HUES6 (cell line): ENCODE results near the gene RELCH.

Source experiments
- H3K27ac ChIP-seq: 2 replicates; pipeline ENCODE4 v1.7.0; 2013; ENCODE audit warnings: low read depth, mild to moderate bottlenecking, low read length, inconsistent platforms
- H3K27me3 ChIP-seq: 2 replicates; pipeline ENCODE4 v1.6.1; 2013; ENCODE audit warnings: low read length; ENCODE audit not compliant: control insufficient read depth, insufficient read depth
- H3K36me3 ChIP-seq: 2 replicates; pipeline ENCODE4 v1.6.1; 2013; ENCODE audit warnings: low read length; ENCODE audit not compliant: control insufficient read depth, insufficient read depth
- H3K4me1 ChIP-seq: 2 replicates; pipeline ENCODE4 v1.6.1; 2013; ENCODE audit warnings: low read length; ENCODE audit not compliant: control insufficient read depth, insufficient read depth
- H3K4me3 ChIP-seq: 2 replicates; pipeline ENCODE4 v1.5.1; 2013; ENCODE audit warnings: low read depth, low read length
- H3K9ac ChIP-seq: one replicate; pipeline ENCODE4 v1.6.1; 2013; ENCODE audit warnings: mild to moderate bottlenecking, low read length
- H3K9me3 ChIP-seq: 2 replicates; pipeline ENCODE4 v1.6.1; 2013; ENCODE audit warnings: low read depth, low read length; ENCODE audit not compliant: control insufficient read depth, insufficient read depth

The RELCH gene

GRCh38 chr18:62331581-62332356 lies 144.7 kb downstream of the RELCH start:
- Histone ChIP-seq H3K27me3 (peaks cover 23% of the 10 kb centered on the region), H3K4me1 (peaks cover 18% of the 10 kb centered on the region), H3K9me3 (no peaks in the 10 kb centered on the region), H3K4me3 (no peak overlapping the region), H3K9ac (no peak overlapping the region), H3K27ac (no peak overlapping the region), H3K36me3 (no peaks in the 10 kb centered on the region)

GRCh38 chr18:62332431-62332830 lies 145.4 kb downstream of the RELCH start:
- Histone ChIP-seq H3K36me3 (no peaks in the 10 kb centered on the region), H3K27ac (no peak overlapping the region), H3K9ac (no peak overlapping the region), H3K4me3 (no peak overlapping the region), H3K9me3 (no peaks in the 10 kb centered on the region), H3K27me3 (peaks cover 17% of the 10 kb centered on the region), H3K4me1 (peaks cover 16% of the 10 kb centered on the region)

GRCh38 chr18:62332964-62333695 lies 146.1 kb downstream of the RELCH start:
- Histone ChIP-seq H3K4me1 (peaks cover 17% of the 10 kb centered on the region), H3K27ac (no peak overlapping the region), H3K27me3 (peaks cover 11% of the 10 kb centered on the region; the same call in 1 of the 2 replicates), H3K9me3 (no peaks in the 10 kb centered on the region), H3K9ac (no peak overlapping the region), H3K36me3 (no peaks in the 10 kb centered on the region), H3K4me3 (no peak overlapping the region)

GRCh38 chr18:62334120-62334519 lies 147.1 kb downstream of the RELCH start:
- H3K9ac ChIP-seq, result no peak overlapping the region
- no peaks in the 10 kb centered on the region for H3K9me3 ChIP-seq
- no peaks in the 10 kb centered on the region for H3K36me3 ChIP-seq
- H3K27me3 ChIP-seq, result peaks cover 3% of the 10 kb centered on the region; the same call in 1 of the 2 replicates
- no peak overlapping the region for H3K4me3 ChIP-seq
- no peak overlapping the region for H3K27ac ChIP-seq
- peaks cover 25% of the 10 kb centered on the region for H3K4me1 ChIP-seq

GRCh38 chr18:62335494-62335893 lies 148.4 kb downstream of the RELCH start:
- H3K9me3 ChIP-seq, result no peaks in the 10 kb centered on the region
- H3K9ac ChIP-seq, result no peak overlapping the region
- H3K27ac ChIP-seq, result no peak overlapping the region
- H3K36me3 ChIP-seq, result no peaks in the 10 kb centered on the region
- no peaks in the 10 kb centered on the region for H3K27me3 ChIP-seq
- H3K4me3 ChIP-seq, result no peak overlapping the region
- peaks cover 19% of the 10 kb centered on the region for H3K4me1 ChIP-seq

GRCh38 chr18:62336618-62337017 lies 149.6 kb downstream of the RELCH start:
- H3K9me3 ChIP-seq, result no peaks in the 10 kb centered on the region
- no peak overlapping the region for H3K4me3 ChIP-seq
- H3K9ac ChIP-seq, result no peak overlapping the region
- no peaks in the 10 kb centered on the region for H3K27me3 ChIP-seq
- peaks cover 18% of the 10 kb centered on the region for H3K4me1 ChIP-seq
- no peak overlapping the region for H3K27ac ChIP-seq
- no peaks in the 10 kb centered on the region for H3K36me3 ChIP-seq

- H3K9ac ChIP-seq, result no peak overlapping the region
- H3K36me3 ChIP-seq, result no peaks in the 10 kb centered on the region
- H3K4me1 ChIP-seq, result peaks cover 18% of the 10 kb centered on the region
- no peaks in the 10 kb centered on the region for H3K27me3 ChIP-seq
- no peak overlapping the region for H3K27ac ChIP-seq
- H3K4me3 ChIP-seq, result no peak overlapping the region
- H3K9me3 ChIP-seq, result no peaks in the 10 kb centered on the region
Measured at GRCh38 chr18:62337336-62337735, 150.3 kb downstream of the RELCH start.

GRCh38 chr18:62338446-62339105 lies 151.5 kb downstream of the RELCH start:
- no peak overlapping the region for H3K9ac ChIP-seq
- no peaks in the 10 kb centered on the region for H3K27me3 ChIP-seq
- H3K9me3 ChIP-seq, result no peaks in the 10 kb centered on the region
- no peak overlapping the region for H3K27ac ChIP-seq
- H3K4me3 ChIP-seq, result peak overlapping the region; percentile 28
- H3K36me3 ChIP-seq, result no peaks in the 10 kb centered on the region
- peaks cover 18% of the 10 kb centered on the region for H3K4me1 ChIP-seq

GRCh38 chr18:62339106-62339988 lies 152.3 kb downstream of the RELCH start:
- no peaks in the 10 kb centered on the region for H3K27me3 ChIP-seq
- H3K9me3 ChIP-seq, result no peaks in the 10 kb centered on the region
- peak overlapping the region; percentile 28 for H3K4me3 ChIP-seq
- H3K27ac ChIP-seq, result no peak overlapping the region
- no peak overlapping the region for H3K9ac ChIP-seq
- H3K4me1 ChIP-seq, result peaks cover 18% of the 10 kb centered on the region
- H3K36me3 ChIP-seq, result no peaks in the 10 kb centered on the region

GRCh38 chr18:62340996-62341395 lies 153.9 kb downstream of the RELCH start:
- no peak overlapping the region for H3K9ac ChIP-seq
- H3K9me3 ChIP-seq, result no peaks in the 10 kb centered on the region
- H3K4me3 ChIP-seq, result no peak overlapping the region
- no peaks in the 10 kb centered on the region for H3K36me3 ChIP-seq
- H3K27me3 ChIP-seq, result no peaks in the 10 kb centered on the region
- H3K27ac ChIP-seq, result no peak overlapping the region
- peaks cover 27% of the 10 kb centered on the region for H3K4me1 ChIP-seq
